Hematopoietic multipotent progenitor cell treated with erythropoietin and hydrocortisone succinate and interleukin-3 and kit ligand, for 15 days (in vitro differentiated cells): Measurements from ENCODE around the gene MDGA2.
"Not testable (repeated sequence)": the region's sequence is repeated elsewhere in the genome, so short reads cannot be mapped to it uniquely, and the experiment has no call there.

Source experiments
- DNase-seq: peaks from one replicate; pipeline ENCODE4 v3.0.0-alpha.2; 2015; ENCODE audit warnings: low spot score

MDGA2 gene

GRCh38 chr14:47328376-47328775 is 347.0 kb downstream of the MDGA2 start:
- DNase-seq: no peak

GRCh38 chr14:47327336-47327735 is 348.1 kb downstream of the MDGA2 start:
- DNase-seq: no peak

GRCh38 chr14:47322751-47323150 is 352.7 kb downstream of the MDGA2 start:
- DNase-seq: no peak

GRCh38 chr14:47302121-47302520 is 373.3 kb downstream of the MDGA2 start:
- DNase-seq: no peak

- no peak for DNase-seq
These were observed 374.6 kb downstream of the MDGA2 start for GRCh38 chr14:47300796-47301195.

GRCh38 chr14:47297374-47297773 is 378.0 kb downstream of the MDGA2 start:
- DNase-seq: no peak

- no peak for DNase-seq
These were observed 391.1 kb downstream of the MDGA2 start for GRCh38 chr14:47284283-47284682.

- DNase-seq: not testable (repeated sequence)
These were observed 393.6 kb downstream of the MDGA2 start for GRCh38 chr14:47281761-47282160.

GRCh38 chr14:47278233-47278842 is 397.1 kb downstream of the MDGA2 start:
- DNase-seq: peak; percentile 27

GRCh38 chr14:47277703-47278102 is 397.7 kb downstream of the MDGA2 start:
- DNase-seq: no peak

GRCh38 chr14:47276931-47277330 is 398.5 kb downstream of the MDGA2 start:
- no peak for DNase-seq

GRCh38 chr14:47273939-47274338 is 401.5 kb downstream of the MDGA2 start:
- DNase-seq: no peak

- DNase-seq: no peak
These were observed 404.7 kb downstream of the MDGA2 start for GRCh38 chr14:47270715-47271114.

- DNase-seq: no peak
These were observed 405.5 kb downstream of the MDGA2 start for GRCh38 chr14:47269756-47270492.

GRCh38 chr14:47264842-47265241 is 410.6 kb downstream of the MDGA2 start:
- no peak for DNase-seq

GRCh38 chr14:47262801-47263200 is 412.6 kb downstream of the MDGA2 start:
- no peak for DNase-seq

- no peak for DNase-seq
These were observed 414.1 kb downstream of the MDGA2 start for GRCh38 chr14:47261350-47261749.

GRCh38 chr14:47259796-47260195 is 415.6 kb downstream of the MDGA2 start:
- DNase-seq: no peak

- DNase-seq: no peak
These were observed 418.4 kb downstream of the MDGA2 start for GRCh38 chr14:47257013-47257412.

- DNase-seq: no peak
These were observed 422.6 kb downstream of the MDGA2 start for GRCh38 chr14:47252802-47253201.

- no peak for DNase-seq
These were observed 429.0 kb downstream of the MDGA2 start for GRCh38 chr14:47246367-47246766.

GRCh38 chr14:47242579-47242978 is 432.8 kb downstream of the MDGA2 start:
- not testable (repeated sequence) for DNase-seq

GRCh38 chr14:47240748-47241437 is 434.5 kb downstream of the MDGA2 start:
- no peak for DNase-seq
